Smooth muscle cell (in vitro differentiated cells): Measurements from ENCODE around the gene APLF. TPM values are rescaled to one million over a fixed set of nuclear protein-coding genes. Genes with fewer than 3 reads are reported as not detected.

Experiments used
- DNase-seq: peaks from one replicate; lab custom pipeline; 2025; ENCODE audit not compliant: unreplicated experiment; lab: John Stamatoyannopoulos, UW
- H2AFZ ChIP-seq: fragments of 200-600 bp; sonication (generic); 2 replicates; pipeline ENCODE4 v1.6.0; 2016; ENCODE audit warnings: antibody characterized with exemption, low read depth, mild to moderate bottlenecking
- H3F3A ChIP-seq: fragments of 200-600 bp; sonication (generic); 2 replicates; pipeline ENCODE4 v1.6.0; 2017; ENCODE audit warnings: antibody characterized with exemption, low read depth
- H3K27ac ChIP-seq: fragments of 200-600 bp; sonication (generic); 2 replicates; pipeline ENCODE4 v1.5.1; 2016; ENCODE audit warnings: low read depth, mild to moderate bottlenecking
- H3K27me3 ChIP-seq: fragments of 200-600 bp; sonication (generic); 2 replicates; pipeline ENCODE4 v1.6.1; 2016; ENCODE audit warnings: low read depth, mild to moderate bottlenecking
- H3K36me3 ChIP-seq: fragments of 200-600 bp; sonication (generic); 2 replicates; pipeline ENCODE4 v1.5.1; 2016; ENCODE audit warnings: low read depth
- H3K4me1 ChIP-seq: fragments of 200-600 bp; sonication (generic); 2 replicates; pipeline ENCODE4 v1.5.1; 2016; ENCODE audit warnings: low read depth
- H3K4me2 ChIP-seq: fragments of 200-600 bp; sonication (generic); 2 replicates; pipeline ENCODE4 v1.6.0; 2016; ENCODE audit warnings: mild to moderate bottlenecking
- H3K4me3 ChIP-seq: fragments of 200-600 bp; sonication (generic); 2 replicates; pipeline ENCODE4 v1.5.1; 2016; ENCODE audit warnings: mild to moderate bottlenecking
- H3K79me2 ChIP-seq: fragments of 200-600 bp; sonication (generic); 2 replicates; pipeline ENCODE4 v1.6.0; 2016; ENCODE audit warnings: low read depth, mild to moderate bottlenecking
- H3K9ac ChIP-seq: fragments of 200-600 bp; sonication (generic); 2 replicates; pipeline ENCODE4 v1.6.0; 2016; ENCODE audit warnings: low read depth
- H3K9me3 ChIP-seq: fragments of 200-600 bp; sonication (generic); replicated peaks from 2 replicates; pipeline ENCODE4 v1.5.1; 2016; ENCODE audit warnings: low read depth
- H4K20me1 ChIP-seq: fragments of 200-600 bp; sonication (generic); 2 replicates; pipeline ENCODE4 v1.6.0; 2016; ENCODE audit warnings: low read depth
- CTCF ChIP-seq: fragments of 200-600 bp; sonication (generic); IDR thresholded peaks from 2 replicates; pipeline ENCODE4 v1.5.1; 2017; ENCODE audit warnings: borderline replicate concordance, mild to moderate bottlenecking, antibody characterized with exemption; ENCODE audit not compliant: insufficient read depth, poor library complexity, severe bottlenecking
- WGBS: methylation state at CpG from one replicate; pipeline ENCODE4 v1.1.7; 2016; ENCODE audit warnings: low lambda C conversion rate; 5-methylcytosine and 5-hydroxymethylcytosine counted together
- polyA plus RNA-seq: library from polyadenylated mRNA; unstranded; fragments of >200 nt; fragmentation: Nextera tagmentation; extraction: Ambion mirVana; gene quantifications from 2 replicates; pipeline ENCODE4 v1.2.1, GENCODE V29; 2016
- total RNA-seq: library from RNA; depleted of rRNA; stranded (reverse); fragments of >200 nt; gene quantifications from 2 replicates; pipeline ENCODE4 v1.2.3, GENCODE V29; 2014

APLF gene
- total and polyA plus RNA-seq, 2 experiments from 2014 or later: 3.4 to 8.0 TPM

- no peaks in the 10 kb centered on the region for H3K27me3 ChIP-seq
Observed at GRCh38 chr2:68604077-68604476, 136.7 kb downstream of the APLF start.

DNA sequence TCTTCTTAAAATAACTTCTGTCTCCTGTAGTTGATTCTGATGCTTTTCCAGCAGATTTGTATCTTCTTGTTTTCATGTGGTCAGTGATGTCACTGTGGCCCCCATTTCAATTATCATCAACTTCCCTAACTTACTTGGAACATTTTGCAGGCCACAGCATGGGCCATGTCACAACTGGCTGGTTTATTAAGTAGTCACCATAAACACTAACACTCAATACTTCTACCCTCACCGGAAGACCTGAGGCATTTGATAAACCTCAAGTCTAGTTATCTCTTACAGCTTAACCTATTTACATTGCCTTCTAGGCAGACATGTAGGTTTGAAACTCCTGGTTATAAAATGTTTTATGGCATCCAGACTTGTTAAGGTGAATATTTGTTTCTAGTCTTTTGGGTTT lies 138.6 kb downstream of the APLF start:
- H3F3A ChIP-seq: no peaks in the 10 kb centered on the region
- H3K4me2 ChIP-seq: no peak overlapping the region
- H3K36me3 ChIP-seq: peaks cover 6% of the 10 kb centered on the region
- TF ChIP-seq CTCF: no peak
- peaks cover 21% of the 10 kb centered on the region for H3K9me3 ChIP-seq
- H3K4me3 ChIP-seq: no peak overlapping the region
- H3K27ac ChIP-seq: no peak overlapping the region
- WGBS: 72% methylated on average over 1 of the region's 1 CpG
- no peaks in the 10 kb centered on the region for H3K79me2 ChIP-seq
- H3K9ac ChIP-seq: no peak overlapping the region
- no peak for DNase-seq
- H2AFZ ChIP-seq: no peak overlapping the region
- no peaks in the 10 kb centered on the region for H3K4me1 ChIP-seq
- H4K20me1 ChIP-seq: no peaks in the 10 kb centered on the region
- H3K27me3 ChIP-seq: no peaks in the 10 kb centered on the region

More at GRCh38 chr2:68604077-68604476, 136.7 kb downstream of the APLF start:
- WGBS: 96% methylated on average over 3 of the region's 3 CpGs
- no peaks in the 10 kb centered on the region for H3K4me1 ChIP-seq
- H3K9ac ChIP-seq: no peak overlapping the region
- no peaks in the 10 kb centered on the region for H3K79me2 ChIP-seq
- no peak overlapping the region for H2AFZ ChIP-seq
- no peak overlapping the region for H3K27ac ChIP-seq
- no peak for TF ChIP-seq CTCF
- no peaks in the 10 kb centered on the region for H4K20me1 ChIP-seq
- DNase-seq: no peak
- no peaks in the 10 kb centered on the region for H3F3A ChIP-seq
- no peak overlapping the region for H3K4me2 ChIP-seq
- H3K4me3 ChIP-seq: no peak overlapping the region
- peaks cover 6% of the 10 kb centered on the region for H3K36me3 ChIP-seq
- H3K9me3 ChIP-seq: peaks cover 21% of the 10 kb centered on the region

DNA sequence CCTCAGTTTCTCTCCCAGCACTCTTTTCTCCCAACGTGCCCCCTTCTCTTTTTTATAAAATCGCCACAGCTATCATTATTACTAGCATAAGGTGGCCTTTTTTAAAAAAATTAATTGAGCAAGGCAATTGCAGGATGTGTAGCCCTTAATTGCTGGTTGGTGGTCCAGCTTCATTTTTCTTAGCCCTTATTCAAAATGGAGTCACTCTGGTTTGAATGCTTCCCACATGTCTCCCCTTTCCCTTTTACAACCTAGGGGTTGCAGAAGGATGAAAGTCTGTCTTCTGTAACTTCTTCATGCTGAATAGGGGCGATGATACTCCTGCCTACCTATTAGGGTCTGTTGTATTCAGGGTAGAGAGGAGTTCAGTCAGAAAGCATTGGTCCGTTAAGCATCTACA lies 139.4 kb downstream of the APLF start:
- 94% methylated on average over 4 of the region's 4 CpGs for WGBS
- H3K9ac ChIP-seq: no peak overlapping the region
- no peaks in the 10 kb centered on the region for H3K4me1 ChIP-seq
- no peak overlapping the region for H3K4me2 ChIP-seq
- H3K79me2 ChIP-seq: no peaks in the 10 kb centered on the region
- H3K4me3 ChIP-seq: no peak overlapping the region
- H3K9me3 ChIP-seq: peaks cover 17% of the 10 kb centered on the region
- no peaks in the 10 kb centered on the region for H3K27me3 ChIP-seq
- no peak for DNase-seq
- H4K20me1 ChIP-seq: no peaks in the 10 kb centered on the region
- peaks cover 6% of the 10 kb centered on the region for H3K36me3 ChIP-seq
- TF ChIP-seq CTCF: no peak
- H3F3A ChIP-seq: no peaks in the 10 kb centered on the region
- H3K27ac ChIP-seq: no peak overlapping the region
- H2AFZ ChIP-seq: no peak overlapping the region

- Histone ChIP-seq H3K9me3 (peaks cover 7% of the 10 kb centered on the region), H4K20me1 (no peaks in the 10 kb centered on the region), H3K4me1 (no peaks in the 10 kb centered on the region), H2AFZ (no peak overlapping the region), H3K27me3 (no peaks in the 10 kb centered on the region), H3F3A (no peaks in the 10 kb centered on the region), H3K9ac (no peak overlapping the region), H3K79me2 (no peaks in the 10 kb centered on the region), H3K36me3 (peaks cover 3% of the 10 kb centered on the region), H3K4me2 (no peak overlapping the region), H3K4me3 (no peak overlapping the region), H3K27ac (no peak overlapping the region)
- no peak for TF ChIP-seq CTCF
- no peak for DNase-seq
Observed at GRCh38 chr2:68607837-68608236, 140.5 kb downstream of the APLF start.
